ENCODE results near the gene TSPAN16.
"Not testable (repeated sequence)": the region's sequence is repeated elsewhere in the genome, so short reads cannot be mapped to it uniquely, and the experiment has no call there.

TSPAN16 gene

DNA sequence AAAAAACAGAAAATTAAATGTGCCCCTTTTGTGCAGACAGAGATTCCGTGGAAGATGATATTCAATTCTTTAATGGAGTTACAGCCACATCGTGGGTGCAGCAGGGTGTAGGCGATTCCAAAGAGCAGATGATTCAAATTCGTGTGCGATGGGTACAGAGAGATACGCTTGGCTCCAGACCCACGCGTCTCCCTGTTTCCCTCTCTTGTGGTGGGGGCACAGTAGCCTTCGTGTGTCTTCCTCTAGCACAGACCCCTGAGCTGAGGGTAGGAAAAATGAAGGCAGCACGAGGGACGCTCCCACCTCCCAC lies 4.8 kb downstream of the TSPAN16 start:
- H3K27me3 ChIP-seq (replicated peaks; ENCODE audit: insufficient read depth, low read length) = peaks cover 73% of the 10 kb centered on the region
- H3K9me3 ChIP-seq (replicated peaks; ENCODE audit: insufficient read depth, low read length) = no peaks in the 10 kb centered on the region
- no peaks in the 10 kb centered on the region for H4K20me1 ChIP-seq (ENCODE audit: insufficient read depth, low read length)
- no peaks in the 10 kb centered on the region for H3K36me3 ChIP-seq (replicated peaks; ENCODE audit: insufficient read depth, low read length)
- H3K4me3 ChIP-seq (ENCODE audit: low read length) = no peak overlapping the region
- H2AFZ ChIP-seq (ENCODE audit: low read length) = no peak overlapping the region
- no peak overlapping the region for H3K4me2 ChIP-seq (ENCODE audit: low read depth, low read length)
- no peaks in the 10 kb centered on the region for H3K79me2 ChIP-seq (ENCODE audit: low read length)
- H3K27ac ChIP-seq (ENCODE audit: low read length) = no peak overlapping the region
- no peaks in the 10 kb centered on the region for H3K9me2 ChIP-seq (replicated peaks; ENCODE audit: insufficient read depth, low read length)
- no peaks in the 10 kb centered on the region for H3K4me1 ChIP-seq (ENCODE audit: low read length)
- TF ChIP-seq, protein P1, sequence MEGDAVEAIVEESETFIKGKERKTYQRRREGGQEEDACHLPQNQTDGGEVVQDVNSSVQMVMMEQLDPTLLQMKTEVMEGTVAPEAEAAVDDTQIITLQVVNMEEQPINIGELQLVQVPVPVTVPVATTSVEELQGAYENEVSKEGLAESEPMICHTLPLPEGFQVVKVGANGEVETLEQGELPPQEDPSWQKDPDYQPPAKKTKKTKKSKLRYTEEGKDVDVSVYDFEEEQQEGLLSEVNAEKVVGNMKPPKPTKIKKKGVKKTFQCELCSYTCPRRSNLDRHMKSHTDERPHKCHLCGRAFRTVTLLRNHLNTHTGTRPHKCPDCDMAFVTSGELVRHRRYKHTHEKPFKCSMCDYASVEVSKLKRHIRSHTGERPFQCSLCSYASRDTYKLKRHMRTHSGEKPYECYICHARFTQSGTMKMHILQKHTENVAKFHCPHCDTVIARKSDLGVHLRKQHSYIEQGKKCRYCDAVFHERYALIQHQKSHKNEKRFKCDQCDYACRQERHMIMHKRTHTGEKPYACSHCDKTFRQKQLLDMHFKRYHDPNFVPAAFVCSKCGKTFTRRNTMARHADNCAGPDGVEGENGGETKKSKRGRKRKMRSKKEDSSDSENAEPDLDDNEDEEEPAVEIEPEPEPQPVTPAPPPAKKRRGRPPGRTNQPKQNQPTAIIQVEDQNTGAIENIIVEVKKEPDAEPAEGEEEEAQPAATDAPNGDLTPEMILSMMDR (IDR thresholded peaks at IDR 0.05; ENCODE audit: low read length) = no peak
- TF ChIP-seq EZH2 (optimal IDR thresholded peaks at IDR 0.05; ENCODE audit: low read depth, low read length) = no peak
- no peak for TF ChIP-seq EZH2phosphoT487 (IDR thresholded peaks at IDR 0.05; ENCODE audit: low read length)
- no peak for DNase-seq
- H3K9ac ChIP-seq (ENCODE audit: low read length) = no peak overlapping the region
- no peaks in the 10 kb centered on the region for H3F3A ChIP-seq (ENCODE audit: insufficient read depth, low read length)

DNA sequence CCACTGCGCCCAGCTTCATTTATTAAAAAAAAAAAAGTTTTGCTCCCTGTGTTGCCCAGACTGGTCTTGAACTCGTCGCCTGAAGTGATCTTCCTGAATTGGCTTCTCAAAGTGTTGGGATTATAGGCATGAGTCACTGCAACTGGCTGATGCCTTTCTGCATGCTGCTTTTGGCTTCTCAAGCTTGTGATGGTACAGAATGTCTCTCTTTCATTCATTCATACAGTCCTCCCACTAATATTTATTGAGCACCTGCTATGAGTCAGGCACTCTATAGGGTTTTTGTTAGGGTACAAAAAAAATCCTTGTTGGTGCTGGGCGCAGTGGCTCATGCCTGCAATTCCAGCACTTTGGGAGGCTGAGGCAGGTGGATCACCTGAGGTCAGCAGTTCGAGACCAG lies 9.0 kb downstream of the TSPAN16 start:
- Histone ChIP-seq H3K27ac (ENCODE audit: low read length) (no peak overlapping the region), H3K79me2 (ENCODE audit: low read length) (no peaks in the 10 kb centered on the region), H3F3A (ENCODE audit: insufficient read depth, low read length) (no peaks in the 10 kb centered on the region), H2AFZ (ENCODE audit: low read length) (no peak overlapping the region), H3K4me3 (ENCODE audit: low read length) (no peak overlapping the region), H3K4me1 (ENCODE audit: low read length) (no peaks in the 10 kb centered on the region), H3K9ac (ENCODE audit: low read length) (no peak overlapping the region), H3K36me3 (replicated peaks; ENCODE audit: insufficient read depth, low read length) (no peaks in the 10 kb centered on the region), H3K9me3 (replicated peaks; ENCODE audit: insufficient read depth, low read length) (no peaks in the 10 kb centered on the region), H4K20me1 (ENCODE audit: insufficient read depth, low read length) (no peaks in the 10 kb centered on the region), H3K4me2 (ENCODE audit: low read depth, low read length) (no peak overlapping the region), H3K9me2 (replicated peaks; ENCODE audit: insufficient read depth, low read length) (no peaks in the 10 kb centered on the region), H3K27me3 (replicated peaks; ENCODE audit: insufficient read depth, low read length) (peaks cover 51% of the 10 kb centered on the region)
- no peak for TF ChIP-seq EZH2 (optimal IDR thresholded peaks at IDR 0.05; ENCODE audit: low read depth, low read length)
- TF ChIP-seq, protein P1 (IDR thresholded peaks at IDR 0.05; ENCODE audit: low read length) = no peak
- no peak for TF ChIP-seq EZH2phosphoT487 (IDR thresholded peaks at IDR 0.05; ENCODE audit: low read length)
- no peak for DNase-seq

DNA sequence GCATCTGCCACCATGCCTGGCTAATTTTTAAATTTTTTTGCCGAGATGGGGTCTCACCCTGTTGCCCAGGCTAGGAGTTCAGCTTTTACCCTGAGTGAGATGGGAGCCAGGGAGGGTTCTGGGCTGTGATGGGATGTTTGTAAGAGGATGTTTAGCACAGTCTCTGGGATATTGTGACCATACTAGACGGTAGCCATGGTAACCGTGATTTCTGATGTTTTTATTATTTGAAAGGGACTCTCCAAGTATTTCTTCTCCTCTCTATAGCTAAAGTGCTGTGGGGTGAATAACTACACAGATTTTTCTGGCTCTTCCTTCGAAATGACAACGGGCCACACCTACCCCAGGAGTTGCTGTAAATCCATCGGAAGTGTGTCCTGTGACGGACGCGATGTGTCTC lies 10.4 kb downstream of the TSPAN16 start:
- H3K27ac ChIP-seq (ENCODE audit: low read length) = no peak overlapping the region
- DNase-seq = no peak
- no peaks in the 10 kb centered on the region for H3K36me3 ChIP-seq (replicated peaks; ENCODE audit: insufficient read depth, low read length)
- H3K9me3 ChIP-seq (replicated peaks; ENCODE audit: insufficient read depth, low read length) = no peaks in the 10 kb centered on the region
- TF ChIP-seq, protein P1 (IDR thresholded peaks at IDR 0.05; ENCODE audit: low read length) = no peak
- TF ChIP-seq EZH2 (optimal IDR thresholded peaks at IDR 0.05; ENCODE audit: low read depth, low read length) = no peak
- no peak for TF ChIP-seq EZH2phosphoT487 (IDR thresholded peaks at IDR 0.05; ENCODE audit: low read length)
- no peak overlapping the region for H2AFZ ChIP-seq (ENCODE audit: low read length)
- H3K4me2 ChIP-seq (ENCODE audit: low read depth, low read length) = no peak overlapping the region
- no peaks in the 10 kb centered on the region for H3K4me1 ChIP-seq (ENCODE audit: low read length)
- no peak overlapping the region for H3K9ac ChIP-seq (ENCODE audit: low read length)
- no peaks in the 10 kb centered on the region for H3K79me2 ChIP-seq (ENCODE audit: low read length)
- H3K4me3 ChIP-seq (ENCODE audit: low read length) = no peak overlapping the region
- no peaks in the 10 kb centered on the region for H4K20me1 ChIP-seq (ENCODE audit: insufficient read depth, low read length)
- H3K27me3 ChIP-seq (replicated peaks; ENCODE audit: insufficient read depth, low read length) = peaks cover 38% of the 10 kb centered on the region
- no peaks in the 10 kb centered on the region for H3K9me2 ChIP-seq (replicated peaks; ENCODE audit: insufficient read depth, low read length)
- no peaks in the 10 kb centered on the region for H3F3A ChIP-seq (ENCODE audit: insufficient read depth, low read length)

DNA sequence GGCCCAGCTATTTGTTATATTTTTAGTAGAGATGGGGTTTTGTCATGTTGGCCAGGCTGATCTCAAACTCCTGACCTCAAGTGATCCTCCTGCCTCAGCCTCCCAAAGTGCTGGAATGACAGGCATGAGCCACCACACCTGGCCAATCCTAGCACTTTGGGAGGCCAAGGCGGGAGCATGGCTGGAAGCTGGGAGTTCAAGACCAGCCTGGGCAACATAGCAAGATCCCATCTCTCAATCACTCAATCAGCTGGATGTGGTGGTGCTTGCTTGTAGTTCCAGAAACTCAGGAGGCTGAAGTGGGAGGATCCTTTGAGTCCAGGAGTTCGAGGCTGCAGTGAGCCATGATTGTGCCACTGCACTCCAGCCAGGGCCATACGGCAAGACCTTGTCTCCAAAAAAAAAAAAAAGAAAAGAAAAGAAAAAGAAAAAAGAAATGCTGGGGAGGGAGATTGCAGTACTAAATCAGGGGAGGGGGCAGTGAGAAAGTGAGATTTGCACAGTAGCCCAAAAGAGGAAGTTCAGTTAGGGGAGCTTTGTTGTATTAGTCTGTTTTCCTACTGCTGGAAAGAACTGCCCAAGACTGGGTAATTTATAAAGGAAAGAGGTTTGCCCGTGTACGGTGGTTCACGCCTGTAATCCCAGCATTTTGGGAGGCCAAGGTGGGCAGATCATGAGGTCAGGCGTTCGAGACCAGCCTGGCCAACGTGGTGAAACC lies 24.5 kb downstream of the TSPAN16 start:
- H3K4me1 ChIP-seq (ENCODE audit: low read length); H3K27me3 ChIP-seq (replicated peaks; ENCODE audit: insufficient read depth, low read length); H3K9ac ChIP-seq (ENCODE audit: low read length); H3K9me3 ChIP-seq (replicated peaks; ENCODE audit: insufficient read depth, low read length); H3K4me3 ChIP-seq (ENCODE audit: low read length); H3K27ac ChIP-seq (ENCODE audit: low read length); H2AFZ ChIP-seq (ENCODE audit: low read length); H3K36me3 ChIP-seq (replicated peaks; ENCODE audit: insufficient read depth, low read length); H3K4me2 ChIP-seq (ENCODE audit: low read depth, low read length); H4K20me1 ChIP-seq (ENCODE audit: insufficient read depth, low read length); DNase-seq; H3K9me2 ChIP-seq (replicated peaks; ENCODE audit: insufficient read depth, low read length); H3F3A ChIP-seq (ENCODE audit: insufficient read depth, low read length); H3K79me2 ChIP-seq (ENCODE audit: low read length): not testable (repeated sequence)

All from MM.1S (cell line).